Medulla oblongata (tissue), 1 donor: ENCODE data around the gene PTPRD.

Source experiments
- DNase-seq: peaks from one replicate; pipeline ENCODE4 v3.0.0-alpha.2; 2015; ENCODE audit errors: extremely low spot score

Gene PTPRD

GRCh38 chr9:8390571-8390970, 2222.2 kb downstream of the PTPRD start:
- no peak for DNase-seq

- no peak for DNase-seq
Observed at GRCh38 chr9:8389531-8389930, 2223.3 kb downstream of the PTPRD start.

GRCh38 chr9:8388132-8388531, 2224.7 kb downstream of the PTPRD start:
- no peak for DNase-seq

GRCh38 chr9:8384091-8384490, 2228.7 kb downstream of the PTPRD start:
- DNase-seq, result no peak

- DNase-seq, result no peak
Observed at GRCh38 chr9:8382777-8383527, 2229.8 kb downstream of the PTPRD start.

GRCh38 chr9:8382266-8382665, 2230.5 kb downstream of the PTPRD start:
- DNase-seq, result no peak

- DNase-seq, result no peak
Observed at GRCh38 chr9:8381601-8382000, 2231.2 kb downstream of the PTPRD start.

- no peak for DNase-seq
Observed at GRCh38 chr9:8374471-8374870, 2238.3 kb downstream of the PTPRD start.

GRCh38 chr9:8371686-8372085, 2241.1 kb downstream of the PTPRD start:
- no peak for DNase-seq

GRCh38 chr9:8366161-8366926, 2246.5 kb downstream of the PTPRD start:
- DNase-seq, result no peak

- DNase-seq, result no peak
Observed at GRCh38 chr9:8365466-8366160, 2247.2 kb downstream of the PTPRD start.

- DNase-seq, result no peak
Observed at GRCh38 chr9:8365029-8365428, 2247.8 kb downstream of the PTPRD start.

- peak; percentile 79 for DNase-seq
Observed at GRCh38 chr9:8364026-8364752, 2248.6 kb downstream of the PTPRD start.

GRCh38 chr9:8362250-8362649, 2250.6 kb downstream of the PTPRD start:
- no peak for DNase-seq

GRCh38 chr9:8361364-8361763, 2251.4 kb downstream of the PTPRD start:
- no peak for DNase-seq

GRCh38 chr9:8356406-8356805, 2256.4 kb downstream of the PTPRD start:
- no peak for DNase-seq

- DNase-seq, result no peak
Observed at GRCh38 chr9:8351436-8351835, 2261.4 kb downstream of the PTPRD start.

GRCh38 chr9:8349901-8350300, 2262.9 kb downstream of the PTPRD start:
- no peak for DNase-seq

GRCh38 chr9:8349376-8349775, 2263.4 kb downstream of the PTPRD start:
- no peak for DNase-seq

GRCh38 chr9:8348756-8349155, 2264.0 kb downstream of the PTPRD start:
- DNase-seq, result peak; percentile 40

- no peak for DNase-seq
Observed at GRCh38 chr9:8346296-8346695, 2266.5 kb downstream of the PTPRD start.
